Activated CD4-positive, alpha-beta T cell treated with anti-CD3 and anti-CD28 coated beads, Interleukin-2, amount 10 ng/mL, durations not matched to agents 7 days and 5 days (primary cell): ENCODE results near the gene PDE4D. TPM values are rescaled to one million over a fixed set of nuclear protein-coding genes. Genes with fewer than 3 reads are reported as not detected.

Experiments
- CTCF ChIA-PET: fragments of 350-600 bp; sonication (Branson Sonifier 250); formaldehyde crosslinking; loops from one replicate; lab custom pipeline; 2021; ENCODE audit warnings: antibody characterized with exemption; lab: Charles Lee
- POLR2A ChIA-PET: fragments of 350-600 bp; sonication (Branson Sonifier 250); formaldehyde crosslinking; loops from one replicate; lab custom pipeline; 2021; ENCODE audit warnings: antibody characterized with exemption; lab: Charles Lee
- DNase-seq: peaks from one replicate; pipeline ENCODE4 v3.0.0-alpha.2; 2020
- H3K27ac Mint-ChIP-seq: one replicate; pipeline ENCODE4 v1.8.0; 2021; ENCODE audit warnings: mild to moderate bottlenecking, moderate library complexity, mixed read lengths
- H3K27me3 Mint-ChIP-seq: one replicate; pipeline ENCODE4 v1.8.0; 2021; ENCODE audit warnings: mixed read lengths
- H3K36me3 Mint-ChIP-seq: one replicate; pipeline ENCODE4 v1.8.0; 2021; ENCODE audit warnings: low read depth, mixed read lengths
- H3K4me1 Mint-ChIP-seq: one replicate; pipeline ENCODE4 v1.8.0; 2021; ENCODE audit warnings: mixed read lengths
- H3K4me3 Mint-ChIP-seq: one replicate; pipeline ENCODE4 v1.8.0; 2021; ENCODE audit warnings: mild to moderate bottlenecking, moderate library complexity, mixed read lengths
- H3K9me3 Mint-ChIP-seq: one replicate; pipeline ENCODE4 v1.8.0; 2021; ENCODE audit warnings: mixed read lengths
- total RNA-seq, 2 experiments: library from RNA; stranded (reverse); gene quantifications; one replicate each; pipeline ENCODE4 v1.2.3, GENCODE V29; 2021

The PDE4D gene
- total RNA-seq, 2 experiments from 2014 or later: 62.0 to 67.8 TPM

DNA sequence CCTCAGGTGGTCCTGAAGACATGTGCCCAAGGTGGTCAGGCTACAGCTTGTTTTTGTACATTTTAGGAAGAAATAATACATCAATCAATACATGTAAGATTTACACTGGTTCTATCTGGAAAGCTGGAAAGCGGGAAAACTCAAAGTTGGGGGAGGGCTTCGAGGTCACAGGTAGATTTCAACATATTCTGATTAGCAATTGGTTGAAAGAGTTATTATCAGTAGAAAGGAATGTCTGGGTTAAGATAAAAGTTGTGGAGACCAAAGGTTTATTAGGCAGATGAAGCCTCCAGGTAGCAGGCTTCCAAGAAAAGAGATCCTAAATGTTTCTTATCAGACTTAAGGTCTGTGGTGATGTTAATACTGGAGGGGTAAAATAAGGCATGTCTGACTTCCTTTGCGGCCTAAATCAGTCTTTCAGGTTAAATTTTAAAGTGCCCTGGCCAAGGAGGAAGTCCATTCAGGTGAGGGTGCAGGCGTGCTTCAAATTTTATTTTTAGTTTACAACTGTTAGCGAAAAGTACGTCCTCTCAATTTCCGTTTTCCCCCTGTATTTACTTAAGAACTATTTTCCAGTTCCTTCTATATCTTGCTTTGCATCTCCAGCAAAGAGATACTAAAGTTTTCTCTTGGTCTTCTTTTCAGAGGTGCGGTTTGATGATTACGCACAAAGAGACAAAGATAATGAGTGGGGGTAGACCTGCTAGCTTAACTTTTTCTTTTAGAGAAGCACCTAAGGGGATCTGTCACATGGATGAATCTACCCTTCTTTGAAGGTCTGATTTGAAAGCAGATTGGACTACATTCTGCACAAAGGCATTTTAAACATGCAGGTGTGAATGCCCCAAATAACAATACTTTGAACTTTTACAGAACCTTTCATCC, 732.1 kb downstream of the PDE4D start:
- H3K9me3 Mint-ChIP-seq: no peaks in the 10 kb centered on the region
- CTCF ChIA-PET: interaction anchor here (1.0 to 2.1 kb wide), 5 partner anchors 23 to 270 kb away, joined by 3 to 6 read pairs (median 5); no protein-coding TSS in a partner anchor
- POLR2A ChIA-PET: no interaction called here
- no peak overlapping the region for H3K4me3 Mint-ChIP-seq
- DNase-seq: no peak
- peak overlapping the region; percentile 83 for H3K27ac Mint-ChIP-seq
- H3K36me3 Mint-ChIP-seq: peaks cover 1% of the 10 kb centered on the region
- peaks cover 17% of the 10 kb centered on the region for H3K4me1 Mint-ChIP-seq
- H3K27me3 Mint-ChIP-seq: peaks cover 2% of the 10 kb centered on the region

DNA sequence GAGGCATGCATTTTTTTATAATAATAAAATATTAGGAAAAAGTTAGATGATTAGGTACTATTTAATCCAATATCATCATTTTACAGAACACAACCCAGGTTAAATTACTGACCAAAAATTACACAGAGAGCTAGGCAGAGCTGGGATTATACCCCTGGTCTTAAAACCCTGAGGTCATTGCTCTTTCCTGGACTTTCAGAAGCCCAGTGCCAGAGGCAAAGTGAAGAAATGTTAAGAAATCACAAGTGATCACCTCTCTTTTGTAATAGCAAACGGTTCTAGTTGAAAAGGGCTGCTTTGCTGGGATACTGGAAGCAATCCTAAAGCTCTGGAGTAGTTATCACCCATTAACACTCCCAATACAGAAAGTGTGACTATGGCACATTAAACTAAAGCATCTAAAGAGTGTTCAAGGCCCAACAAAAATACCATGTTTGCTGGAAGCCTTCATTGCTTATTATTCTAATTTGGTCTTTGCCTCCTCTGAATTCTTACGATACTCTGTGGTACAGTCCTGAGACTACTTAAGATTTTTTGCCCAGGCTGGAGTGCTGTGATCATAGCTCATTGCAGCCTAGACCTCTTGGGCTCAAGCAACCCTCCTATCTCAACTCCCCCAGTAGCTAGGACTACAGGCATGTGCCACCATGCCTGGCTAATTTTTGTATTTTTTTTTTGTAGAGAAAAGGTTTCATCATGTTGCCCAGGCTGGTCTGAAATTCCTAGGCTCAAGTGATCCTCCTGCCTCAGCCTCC, 734.7 kb downstream of the PDE4D start:
- H3K4me1 Mint-ChIP-seq: peaks cover 19% of the 10 kb centered on the region
- DNase-seq: no peak
- H3K4me3 Mint-ChIP-seq: no peak overlapping the region
- CTCF ChIA-PET: interaction anchor here (0.8 to 2.1 kb wide), 5 partner anchors 8 to 35 kb away, joined by 3 to 8 read pairs (median 5); no protein-coding TSS in a partner anchor
- H3K27me3 Mint-ChIP-seq: peaks cover 2% of the 10 kb centered on the region
- no peak overlapping the region for H3K27ac Mint-ChIP-seq
- no peaks in the 10 kb centered on the region for H3K9me3 Mint-ChIP-seq
- POLR2A ChIA-PET: no interaction called here
- peaks cover 1% of the 10 kb centered on the region for H3K36me3 Mint-ChIP-seq

- DNase-seq: no peak
- Mint-ChIP-seq H3K27me3 (peaks cover 2% of the 10 kb centered on the region), H3K4me1 (peaks cover 19% of the 10 kb centered on the region), H3K27ac (no peak overlapping the region), H3K36me3 (peaks cover 1% of the 10 kb centered on the region), H3K4me3 (no peak overlapping the region), H3K9me3 (no peaks in the 10 kb centered on the region)
- ChIA-PET POLR2A (no interaction called here), CTCF (interaction anchor here (0.8 to 1.8 kb wide), 2 partner anchors 16 to 34 kb away, joined by 3 to 7 read pairs; no protein-coding TSS in a partner anchor)
Observed at GRCh38 chr5:59158165-59158564, 735.4 kb downstream of the PDE4D start.

GRCh38 chr5:59157068-59157467, 736.5 kb downstream of the PDE4D start:
- Mint-ChIP-seq H3K36me3 (peaks cover 4% of the 10 kb centered on the region), H3K27me3 (peaks cover 2% of the 10 kb centered on the region), H3K4me3 (no peak overlapping the region), H3K27ac (no peak overlapping the region), H3K9me3 (no peaks in the 10 kb centered on the region), H3K4me1 (peaks cover 17% of the 10 kb centered on the region)
- ChIA-PET POLR2A (no interaction called here), CTCF (interaction anchor here (1.8 kb wide), 1 partner anchor 17 kb away, joined by 7 read pairs; no protein-coding TSS in a partner anchor)
- no peak for DNase-seq

DNA sequence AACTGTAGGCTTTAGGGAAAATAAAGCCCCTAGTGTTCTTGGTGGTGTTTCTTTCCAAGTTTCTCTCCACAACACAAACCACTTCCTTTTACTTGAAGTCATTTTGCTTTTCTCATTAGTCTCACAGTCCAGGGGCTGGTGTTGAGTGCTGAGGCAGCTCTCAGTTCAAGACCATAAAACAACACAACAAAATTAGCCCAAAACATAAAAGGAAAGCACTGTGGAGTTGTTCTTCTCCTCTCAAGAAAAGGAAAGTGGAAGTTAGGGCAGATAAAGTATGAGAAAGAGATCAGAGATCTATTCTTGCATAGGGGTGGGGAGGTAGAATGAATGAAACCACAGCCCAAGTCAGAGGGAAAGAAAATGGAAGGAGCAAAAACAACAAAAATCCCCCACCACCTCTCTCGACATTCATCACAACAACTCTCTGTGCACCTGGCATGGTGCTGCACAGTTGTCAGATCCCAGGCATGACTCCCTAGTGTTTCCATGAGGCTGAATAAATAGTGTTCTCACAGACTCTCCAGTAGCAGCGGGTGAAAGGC, 740.8 kb downstream of the PDE4D start:
- Mint-ChIP-seq H3K9me3 (peaks cover 3% of the 10 kb centered on the region), H3K27me3 (no peaks in the 10 kb centered on the region), H3K36me3 (peaks cover 7% of the 10 kb centered on the region), H3K4me3 (peak overlapping the region; percentile 18), H3K4me1 (peaks cover 8% of the 10 kb centered on the region), H3K27ac (no peak overlapping the region)
- DNase-seq: peak; percentile 15
- ChIA-PET POLR2A (no interaction called here), CTCF (interaction anchor here (1.6 kb wide), 1 partner anchor 26 kb away, joined by 3 read pairs; no protein-coding TSS in a partner anchor)

DNA sequence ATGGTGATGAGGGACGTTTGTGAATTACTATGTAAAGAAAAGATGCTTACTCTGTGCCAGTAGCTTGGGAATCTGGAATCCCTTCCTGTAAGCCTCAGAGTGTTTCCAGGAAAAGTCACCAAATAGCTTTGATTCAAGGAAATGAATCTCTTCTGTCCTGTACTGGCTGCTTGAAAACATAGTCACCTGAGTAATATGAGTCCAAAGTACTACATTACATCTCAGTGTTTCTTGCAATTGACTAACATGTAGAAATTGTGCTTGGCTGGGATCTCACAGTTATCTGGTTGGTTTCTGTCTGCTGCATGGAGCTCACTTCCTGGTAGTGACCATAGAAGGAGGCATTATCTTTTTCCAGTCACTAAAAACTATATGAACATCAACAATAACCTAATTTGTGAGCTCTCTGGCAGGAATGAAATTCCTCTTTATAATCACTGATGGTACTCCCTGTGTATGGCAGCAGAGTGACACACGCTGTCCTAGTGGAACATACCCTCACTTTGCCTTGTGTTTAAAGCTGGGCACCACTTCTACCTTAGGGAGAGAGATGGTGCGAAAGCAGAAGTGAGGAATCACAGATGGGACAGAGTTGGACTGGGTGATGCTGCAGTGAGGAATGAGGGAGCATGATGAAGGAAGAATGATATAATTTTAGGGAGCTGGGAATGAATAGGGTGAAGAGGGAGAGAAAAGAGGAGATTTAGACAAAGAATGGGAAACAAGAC, 742.2 kb downstream of the PDE4D start:
- Mint-ChIP-seq H3K36me3 (peaks cover 5% of the 10 kb centered on the region), H3K4me1 (peaks cover 12% of the 10 kb centered on the region), H3K27ac (peak overlapping the region; percentile 20), H3K9me3 (peaks cover 3% of the 10 kb centered on the region), H3K27me3 (no peaks in the 10 kb centered on the region), H3K4me3 (no peak overlapping the region)
- ChIA-PET CTCF (interaction anchor here (0.6 to 2.1 kb wide), 9 partner anchors 8 to 180 kb away, joined by 3 to 9 read pairs (median 3); no protein-coding TSS in a partner anchor), POLR2A (no interaction called here)
- no peak for DNase-seq

- H3K36me3 Mint-ChIP-seq: peaks cover 5% of the 10 kb centered on the region
- no peak overlapping the region for H3K4me3 Mint-ChIP-seq
- H3K9me3 Mint-ChIP-seq: peaks cover 3% of the 10 kb centered on the region
- H3K27me3 Mint-ChIP-seq: no peaks in the 10 kb centered on the region
- DNase-seq: no peak
- H3K4me1 Mint-ChIP-seq: peaks cover 12% of the 10 kb centered on the region
- ChIA-PET POLR2A (no interaction called here), CTCF (interaction anchor here (0.8 to 2.1 kb wide), 4 partner anchors 10 to 26 kb away, joined by 4 to 9 read pairs (median 5); no protein-coding TSS in a partner anchor)
- H3K27ac Mint-ChIP-seq: no peak overlapping the region
Observed at GRCh38 chr5:59149827-59150226, 743.7 kb downstream of the PDE4D start.

- CTCF ChIA-PET: interaction anchor here (0.8 kb wide), 1 partner anchor 12 kb away, joined by 5 read pairs; no protein-coding TSS in a partner anchor
- Mint-ChIP-seq H3K27me3 (no peaks in the 10 kb centered on the region), H3K4me1 (peaks cover 12% of the 10 kb centered on the region), H3K4me3 (no peak overlapping the region), H3K36me3 (peaks cover 5% of the 10 kb centered on the region), H3K27ac (peak overlapping the region; percentile 14), H3K9me3 (peaks cover 3% of the 10 kb centered on the region)
- DNase-seq: no peak
- POLR2A ChIA-PET: no interaction called here
Observed at GRCh38 chr5:59149271-59149670, 744.3 kb downstream of the PDE4D start.

- no peak overlapping the region for H3K27ac Mint-ChIP-seq
- H3K9me3 Mint-ChIP-seq: peaks cover 3% of the 10 kb centered on the region
- no peak overlapping the region for H3K4me3 Mint-ChIP-seq
- no peaks in the 10 kb centered on the region for H3K27me3 Mint-ChIP-seq
- ChIA-PET CTCF (interaction anchor here (1.4 kb wide), 1 partner anchor 13 kb away, joined by 4 read pairs; no protein-coding TSS in a partner anchor), POLR2A (no interaction called here)
- H3K36me3 Mint-ChIP-seq: peaks cover 2% of the 10 kb centered on the region
- H3K4me1 Mint-ChIP-seq: peaks cover 20% of the 10 kb centered on the region
- peak; percentile 26 for DNase-seq
Observed at GRCh38 chr5:59146729-59147128, 746.8 kb downstream of the PDE4D start.

DNA sequence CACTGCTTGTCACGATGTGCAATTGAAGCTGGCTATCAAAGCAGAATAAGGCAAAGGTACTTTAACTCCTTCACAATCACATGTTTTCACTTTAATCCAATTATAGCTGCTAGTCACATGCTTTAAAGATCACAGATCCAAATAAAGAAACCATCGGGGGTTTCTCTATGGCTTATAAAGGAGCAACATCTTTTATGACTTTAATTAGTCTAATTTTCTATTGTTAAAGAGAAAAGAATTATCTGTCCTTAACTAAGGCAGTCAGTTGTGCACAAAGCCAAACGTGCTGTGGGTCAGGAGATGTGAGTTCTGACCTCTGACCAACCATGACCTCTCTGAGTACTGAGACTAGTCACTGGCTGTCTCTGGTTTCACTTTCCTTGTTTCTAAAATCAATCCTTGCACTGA, 749.6 kb downstream of the PDE4D start:
- Mint-ChIP-seq H3K4me1 (peaks cover 16% of the 10 kb centered on the region), H3K27me3 (no peaks in the 10 kb centered on the region), H3K4me3 (no peak overlapping the region), H3K36me3 (no peaks in the 10 kb centered on the region), H3K27ac (no peak overlapping the region), H3K9me3 (no peaks in the 10 kb centered on the region)
- DNase-seq: no peak
- CTCF ChIA-PET: interaction anchor here (0.6 to 2.6 kb wide), 6 partner anchors 10 to 256 kb away, joined by 3 to 7 read pairs (median 4); no protein-coding TSS in a partner anchor
- POLR2A ChIA-PET: no interaction called here

GRCh38 chr5:59142927-59143326, 750.6 kb downstream of the PDE4D start:
- no peak for DNase-seq
- ChIA-PET POLR2A (no interaction called here), CTCF (no interaction called here)
- Mint-ChIP-seq H3K27ac (no peak overlapping the region), H3K9me3 (no peaks in the 10 kb centered on the region), H3K4me1 (peaks cover 21% of the 10 kb centered on the region), H3K4me3 (no peak overlapping the region), H3K27me3 (no peaks in the 10 kb centered on the region), H3K36me3 (peaks cover 2% of the 10 kb centered on the region)

GRCh38 chr5:59142138-59142537, 751.4 kb downstream of the PDE4D start:
- Mint-ChIP-seq H3K36me3 (peaks cover 2% of the 10 kb centered on the region), H3K9me3 (no peaks in the 10 kb centered on the region), H3K27me3 (no peaks in the 10 kb centered on the region), H3K27ac (no peak overlapping the region), H3K4me3 (no peak overlapping the region), H3K4me1 (peaks cover 19% of the 10 kb centered on the region)
- CTCF ChIA-PET: no interaction called here
- DNase-seq: no peak
- POLR2A ChIA-PET: no interaction called here
